ENCODE results near the gene EIF4ENIF1. TPM values are rescaled to one million over a fixed set of nuclear protein-coding genes. Genes with fewer than 3 reads are reported as not detected.
A peak's percentile ranks its signal among the peaks of the same experiment; 100 is the strongest.

EIF4ENIF1 gene
- total and polyA plus RNA-seq, 9 of the 15 experiments (the other 6 are each of a cell fraction or from before 2014, with no cell fraction given) = 2.5 to 24.9 (median 15.8) TPM

DNA sequence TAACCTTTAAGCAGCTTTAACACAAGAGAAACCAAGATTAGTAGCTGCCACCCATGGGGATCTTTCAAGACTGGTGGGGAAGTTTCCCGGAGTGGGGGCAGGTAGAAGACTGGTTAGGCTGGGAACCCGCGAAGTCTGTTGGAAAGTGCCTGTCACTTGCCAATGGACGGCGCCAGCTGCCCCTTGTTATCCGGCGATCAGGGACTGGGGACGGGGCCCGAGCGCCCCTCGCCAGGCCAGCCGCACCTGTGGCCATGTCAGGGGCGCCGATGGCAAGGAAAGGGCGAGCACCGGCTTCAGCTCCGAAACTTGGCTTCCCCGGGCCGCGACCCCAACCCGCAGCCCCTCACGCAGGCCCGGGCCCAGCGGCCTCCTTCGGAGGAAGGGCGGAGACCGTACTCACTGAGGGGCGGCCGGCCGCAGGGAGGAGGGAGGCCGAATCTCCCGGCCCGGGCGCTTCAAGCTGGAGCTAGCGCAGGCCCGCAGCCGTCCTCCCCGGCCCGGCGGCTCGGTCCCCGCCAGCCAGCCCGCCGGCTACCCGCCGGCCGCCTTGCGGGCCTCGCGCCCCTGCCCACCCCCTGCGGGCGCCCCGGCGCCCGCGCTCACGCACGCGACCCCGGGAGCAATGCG, 539 bp downstream of the EIF4ENIF1 start (continued):
- TF ChIP-seq, protein P1, sequence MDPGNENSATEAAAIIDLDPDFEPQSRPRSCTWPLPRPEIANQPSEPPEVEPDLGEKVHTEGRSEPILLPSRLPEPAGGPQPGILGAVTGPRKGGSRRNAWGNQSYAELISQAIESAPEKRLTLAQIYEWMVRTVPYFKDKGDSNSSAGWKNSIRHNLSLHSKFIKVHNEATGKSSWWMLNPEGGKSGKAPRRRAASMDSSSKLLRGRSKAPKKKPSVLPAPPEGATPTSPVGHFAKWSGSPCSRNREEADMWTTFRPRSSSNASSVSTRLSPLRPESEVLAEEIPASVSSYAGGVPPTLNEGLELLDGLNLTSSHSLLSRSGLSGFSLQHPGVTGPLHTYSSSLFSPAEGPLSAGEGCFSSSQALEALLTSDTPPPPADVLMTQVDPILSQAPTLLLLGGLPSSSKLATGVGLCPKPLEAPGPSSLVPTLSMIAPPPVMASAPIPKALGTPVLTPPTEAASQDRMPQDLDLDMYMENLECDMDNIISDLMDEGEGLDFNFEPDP (CRISPR knock-in tag; IDR thresholded peaks at IDR 0.05) = no peak
- TF ChIP-seq U2AF2 (optimal IDR thresholded peaks at IDR 0.05; ENCODE audit: low read depth, low read length) (no peak), SAP30 (IDR thresholded peaks at IDR 0.05; ENCODE audit: borderline replicate concordance, insufficient read depth, low read depth, low read length, poor library complexity, severe bottlenecking) (peak; percentile 36), ASH1L (IDR thresholded peaks at IDR 0.05; ENCODE audit: borderline replicate concordance, low read depth, partially characterized antibody) (no peak), KDM2B (CRISPR knock-in tag; IDR thresholded peaks at IDR 0.05) (no peak), BRD9 (IDR thresholded peaks at IDR 0.05; ENCODE audit: low read depth, partially characterized antibody) (no peak), MAFG (tag; conservative IDR thresholded peaks at IDR 0.05) (no peak), CEBPB (tag; IDR thresholded peaks at IDR 0.05) (no peak), ZEB2 (IDR thresholded peaks at IDR 0.05) (no peak), CBX5 (IDR thresholded peaks at IDR 0.05; ENCODE audit: borderline replicate concordance, low read depth) (no peak), MTA1 (IDR thresholded peaks at IDR 0.05; ENCODE audit: borderline replicate concordance) (no peak)
- TF ChIP-seq, protein P2, sequence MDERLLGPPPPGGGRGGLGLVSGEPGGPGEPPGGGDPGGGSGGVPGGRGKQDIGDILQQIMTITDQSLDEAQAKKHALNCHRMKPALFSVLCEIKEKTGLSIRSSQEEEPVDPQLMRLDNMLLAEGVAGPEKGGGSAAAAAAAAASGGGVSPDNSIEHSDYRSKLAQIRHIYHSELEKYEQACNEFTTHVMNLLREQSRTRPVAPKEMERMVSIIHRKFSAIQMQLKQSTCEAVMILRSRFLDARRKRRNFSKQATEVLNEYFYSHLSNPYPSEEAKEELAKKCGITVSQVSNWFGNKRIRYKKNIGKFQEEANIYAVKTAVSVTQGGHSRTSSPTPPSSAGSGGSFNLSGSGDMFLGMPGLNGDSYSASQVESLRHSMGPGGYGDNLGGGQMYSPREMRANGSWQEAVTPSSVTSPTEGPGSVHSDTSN (CRISPR knock-in tag; IDR thresholded peaks at IDR 0.05; ENCODE audit: low read depth) = no peak
- TF ChIP-seq, protein P2 (tag; conservative IDR thresholded peaks at IDR 0.05; ENCODE audit: low read depth) = no peak
- TF ChIP-seq, protein P3, sequence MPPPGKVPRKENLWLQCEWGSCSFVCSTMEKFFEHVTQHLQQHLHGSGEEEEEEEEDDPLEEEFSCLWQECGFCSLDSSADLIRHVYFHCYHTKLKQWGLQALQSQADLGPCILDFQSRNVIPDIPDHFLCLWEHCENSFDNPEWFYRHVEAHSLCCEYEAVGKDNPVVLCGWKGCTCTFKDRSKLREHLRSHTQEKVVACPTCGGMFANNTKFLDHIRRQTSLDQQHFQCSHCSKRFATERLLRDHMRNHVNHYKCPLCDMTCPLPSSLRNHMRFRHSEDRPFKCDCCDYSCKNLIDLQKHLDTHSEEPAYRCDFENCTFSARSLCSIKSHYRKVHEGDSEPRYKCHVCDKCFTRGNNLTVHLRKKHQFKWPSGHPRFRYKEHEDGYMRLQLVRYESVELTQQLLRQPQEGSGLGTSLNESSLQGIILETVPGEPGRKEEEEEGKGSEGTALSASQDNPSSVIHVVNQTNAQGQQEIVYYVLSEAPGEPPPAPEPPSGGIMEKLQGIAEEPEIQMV (tag; conservative IDR thresholded peaks at IDR 0.05; ENCODE audit: low read depth) = no peak
- TF ChIP-seq, protein P4, sequence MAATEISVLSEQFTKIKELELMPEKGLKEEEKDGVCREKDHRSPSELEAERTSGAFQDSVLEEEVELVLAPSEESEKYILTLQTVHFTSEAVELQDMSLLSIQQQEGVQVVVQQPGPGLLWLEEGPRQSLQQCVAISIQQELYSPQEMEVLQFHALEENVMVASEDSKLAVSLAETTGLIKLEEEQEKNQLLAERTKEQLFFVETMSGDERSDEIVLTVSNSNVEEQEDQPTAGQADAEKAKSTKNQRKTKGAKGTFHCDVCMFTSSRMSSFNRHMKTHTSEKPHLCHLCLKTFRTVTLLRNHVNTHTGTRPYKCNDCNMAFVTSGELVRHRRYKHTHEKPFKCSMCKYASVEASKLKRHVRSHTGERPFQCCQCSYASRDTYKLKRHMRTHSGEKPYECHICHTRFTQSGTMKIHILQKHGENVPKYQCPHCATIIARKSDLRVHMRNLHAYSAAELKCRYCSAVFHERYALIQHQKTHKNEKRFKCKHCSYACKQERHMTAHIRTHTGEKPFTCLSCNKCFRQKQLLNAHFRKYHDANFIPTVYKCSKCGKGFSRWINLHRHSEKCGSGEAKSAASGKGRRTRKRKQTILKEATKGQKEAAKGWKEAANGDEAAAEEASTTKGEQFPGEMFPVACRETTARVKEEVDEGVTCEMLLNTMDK (IDR thresholded peaks at IDR 0.05; ENCODE audit: borderline replicate concordance, insufficient read depth, low read depth, low read length, poor library complexity, severe bottlenecking) = no peak
- TF ChIP-seq, protein P5, sequence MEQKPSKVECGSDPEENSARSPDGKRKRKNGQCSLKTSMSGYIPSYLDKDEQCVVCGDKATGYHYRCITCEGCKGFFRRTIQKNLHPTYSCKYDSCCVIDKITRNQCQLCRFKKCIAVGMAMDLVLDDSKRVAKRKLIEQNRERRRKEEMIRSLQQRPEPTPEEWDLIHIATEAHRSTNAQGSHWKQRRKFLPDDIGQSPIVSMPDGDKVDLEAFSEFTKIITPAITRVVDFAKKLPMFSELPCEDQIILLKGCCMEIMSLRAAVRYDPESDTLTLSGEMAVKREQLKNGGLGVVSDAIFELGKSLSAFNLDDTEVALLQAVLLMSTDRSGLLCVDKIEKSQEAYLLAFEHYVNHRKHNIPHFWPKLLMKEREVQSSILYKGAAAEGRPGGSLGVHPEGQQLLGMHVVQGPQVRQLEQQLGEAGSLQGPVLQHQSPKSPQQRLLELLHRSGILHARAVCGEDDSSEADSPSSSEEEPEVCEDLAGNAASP (IDR thresholded peaks at IDR 0.05) = no peak
- TF ChIP-seq, protein P6, sequence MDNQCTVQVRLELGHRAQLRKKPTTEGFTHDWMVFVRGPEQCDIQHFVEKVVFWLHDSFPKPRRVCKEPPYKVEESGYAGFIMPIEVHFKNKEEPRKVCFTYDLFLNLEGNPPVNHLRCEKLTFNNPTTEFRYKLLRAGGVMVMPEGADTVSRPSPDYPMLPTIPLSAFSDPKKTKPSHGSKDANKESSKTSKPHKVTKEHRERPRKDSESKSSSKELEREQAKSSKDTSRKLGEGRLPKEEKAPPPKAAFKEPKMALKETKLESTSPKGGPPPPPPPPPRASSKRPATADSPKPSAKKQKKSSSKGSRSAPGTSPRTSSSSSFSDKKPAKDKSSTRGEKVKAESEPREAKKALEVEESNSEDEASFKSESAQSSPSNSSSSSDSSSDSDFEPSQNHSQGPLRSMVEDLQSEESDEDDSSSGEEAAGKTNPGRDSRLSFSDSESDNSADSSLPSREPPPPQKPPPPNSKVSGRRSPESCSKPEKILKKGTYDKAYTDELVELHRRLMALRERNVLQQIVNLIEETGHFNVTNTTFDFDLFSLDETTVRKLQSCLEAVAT (IDR thresholded peaks at IDR 0.05) = no peak
